22Rv1 (cell line): ENCODE data around the gene DAP3.
"Not testable (repeated sequence)": the region's sequence is repeated elsewhere in the genome, so short reads cannot be mapped to it uniquely, and the experiment has no call there.

Experiments used
- H3K27ac ChIP-seq: fragments of 450-650 bp; 2 replicates; pipeline ENCODE4 v1.5.1; 2017
- CTCF ChIP-seq: fragments of 450-650 bp; IDR thresholded peaks from 2 replicates; pipeline ENCODE4 v1.5.1; 2017; ENCODE audit warnings: mild to moderate bottlenecking
- ZFX ChIP-seq: fragments of 450-650 bp; IDR thresholded peaks from 2 replicates; pipeline ENCODE4 v1.6.1; 2017; ENCODE audit warnings: antibody characterized with exemption, borderline replicate concordance

DAP3 gene

GRCh38 chr1:155703216-155703615, 14.3 kb downstream of the DAP3 start:
- TF ChIP-seq ZFX: no peak
- no peak for TF ChIP-seq CTCF
- no peak overlapping the region for H3K27ac ChIP-seq

GRCh38 chr1:155704414-155704813, 15.5 kb downstream of the DAP3 start:
- not testable (repeated sequence) for H3K27ac ChIP-seq

GRCh38 chr1:155706139-155706538, 17.2 kb downstream of the DAP3 start:
- TF ChIP-seq ZFX (no peak), CTCF (no peak)
- no peak overlapping the region for H3K27ac ChIP-seq

DNA sequence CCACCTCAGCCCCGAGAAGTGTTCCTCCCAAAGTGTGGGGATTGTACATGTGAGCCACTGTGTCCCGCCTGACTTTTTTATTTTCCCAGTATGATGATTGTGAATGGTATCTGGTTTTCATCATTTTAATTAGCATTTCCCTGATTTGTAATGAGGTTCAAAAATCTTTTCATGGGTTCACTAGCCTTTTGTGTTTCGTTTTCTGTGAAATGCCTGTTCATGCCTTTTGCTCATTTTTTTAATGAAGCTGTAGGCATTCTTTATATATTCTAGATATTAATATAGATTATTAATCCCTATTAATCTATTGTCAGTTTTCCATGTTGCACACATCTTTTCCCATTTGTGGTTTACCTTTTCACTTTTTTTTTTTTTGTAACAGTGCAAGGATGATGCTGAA, 20.5 kb downstream of the DAP3 start:
- TF ChIP-seq ZFX (no peak), CTCF (no peak)
- H3K27ac ChIP-seq: no peak overlapping the region

DNA sequence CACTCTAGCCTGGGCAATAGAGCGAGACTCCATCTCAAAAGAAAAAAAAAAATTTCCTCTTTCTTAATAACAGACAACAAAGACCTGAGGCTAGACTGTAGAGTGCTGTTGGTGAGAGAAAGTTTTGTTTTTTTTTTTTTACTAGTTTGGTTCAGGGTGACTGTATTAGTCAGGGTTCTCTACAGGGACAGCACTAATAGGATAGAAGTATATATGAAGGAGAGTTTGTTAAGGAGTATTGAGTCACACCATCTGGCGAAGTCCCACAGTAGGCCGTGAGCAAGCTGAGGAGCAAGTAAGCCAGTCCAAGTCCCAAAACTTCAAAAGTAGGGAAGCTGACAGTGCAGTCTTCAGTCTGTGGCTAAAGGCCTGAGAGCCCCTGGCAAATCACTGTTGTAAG, 22.6 kb downstream of the DAP3 start:
- H3K27ac ChIP-seq: not testable (repeated sequence)

DNA sequence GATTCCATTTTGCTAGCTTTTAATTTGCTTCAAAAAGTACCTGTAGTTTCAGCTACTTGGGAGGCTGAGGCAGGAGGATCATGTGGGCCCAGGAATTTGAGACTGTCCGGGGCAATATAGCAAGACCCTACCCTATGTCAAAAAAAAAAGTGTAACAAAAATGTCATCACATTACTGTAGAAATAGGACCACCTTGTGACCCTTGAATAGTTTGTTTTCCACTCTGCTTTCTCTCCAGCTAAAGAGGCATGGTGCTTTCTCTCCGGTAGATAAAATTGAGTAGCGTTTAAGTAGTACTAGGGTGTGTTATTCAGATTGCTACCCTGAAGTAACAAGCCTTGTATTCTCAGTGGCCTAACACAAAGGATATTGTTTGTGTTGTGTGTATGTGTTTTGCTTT, 23.7 kb downstream of the DAP3 start:
- H3K27ac ChIP-seq: not testable (repeated sequence)

DNA sequence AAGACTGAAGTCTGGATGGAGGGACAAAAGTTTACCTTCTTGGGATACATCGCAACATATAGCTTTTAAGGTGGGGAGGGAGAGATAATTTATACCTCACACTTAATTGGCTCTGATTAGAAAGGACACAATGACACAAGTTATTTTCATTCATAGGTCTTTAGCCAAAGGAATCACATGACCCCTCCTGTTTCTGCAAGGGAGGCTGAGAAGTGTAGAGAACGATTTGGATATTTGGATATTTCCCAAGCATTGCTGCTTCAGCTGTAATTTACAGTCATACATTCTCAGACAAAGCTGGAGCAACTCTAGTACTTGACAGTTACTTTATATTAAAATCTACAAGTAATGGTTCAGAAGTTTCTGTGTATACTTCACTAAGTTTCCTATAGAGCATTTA, 24.2 kb downstream of the DAP3 start:
- TF ChIP-seq CTCF (no peak), ZFX (no peak)
- no peak overlapping the region for H3K27ac ChIP-seq

DNA sequence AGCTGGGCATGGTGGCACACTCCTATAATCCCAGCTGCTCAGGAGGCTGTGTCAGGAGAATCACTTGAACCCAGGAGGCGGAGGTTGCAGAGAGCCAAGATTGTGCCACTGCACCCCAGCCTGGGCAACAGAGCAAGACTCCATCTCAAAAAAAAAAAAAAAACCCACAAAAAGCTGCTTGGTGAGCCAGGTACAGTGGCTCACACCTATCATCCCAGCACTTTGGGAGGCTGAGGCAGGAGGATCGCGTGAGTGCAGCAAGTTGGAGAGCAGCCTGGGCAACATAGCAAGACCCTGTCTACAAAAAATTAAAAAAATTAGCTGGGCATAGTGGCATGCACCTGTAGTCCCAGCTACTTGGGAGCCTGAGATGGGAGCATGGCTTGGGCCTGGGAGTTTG, 26.2 kb downstream of the DAP3 start:
- H3K27ac ChIP-seq: not testable (repeated sequence)

GRCh38 chr1:155715777-155716176, 26.9 kb downstream of the DAP3 start:
- TF ChIP-seq ZFX (no peak), CTCF (no peak)
- H3K27ac ChIP-seq: no peak overlapping the region

DNA sequence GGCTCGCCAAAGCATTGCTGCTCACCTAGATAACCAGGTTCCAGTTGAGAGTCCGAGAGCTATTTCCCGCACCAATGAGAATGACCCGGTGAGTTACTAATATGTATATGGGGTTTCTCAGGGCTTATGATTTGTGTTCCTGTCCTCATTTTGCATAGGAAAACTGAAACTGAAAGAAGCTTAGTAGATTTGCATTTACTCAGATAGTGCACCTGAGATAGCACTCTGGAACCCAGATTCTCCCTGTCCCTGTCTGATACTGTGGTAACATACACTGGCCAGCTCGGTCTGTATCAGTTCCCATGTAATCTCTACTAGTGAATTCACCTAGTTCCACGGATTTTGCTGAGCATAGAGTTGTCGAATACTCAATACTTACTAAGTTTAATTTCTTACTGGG, 28.1 kb downstream of the DAP3 start:
- TF ChIP-seq CTCF (no peak), ZFX (no peak)
- H3K27ac ChIP-seq: no peak overlapping the region

GRCh38 chr1:155718524-155719115, 29.7 kb downstream of the DAP3 start:
- H3K27ac ChIP-seq: not testable (repeated sequence)
